GM08714 (cell line): Measurements from ENCODE around the gene TPPP.

Source experiments
- H3K4me3 ChIP-seq: fragments of 200-500 bp; sonication (Bioruptor generic); 2 replicates; pipeline ENCODE4 v1.5.1; 2014; ENCODE audit warnings: mild to moderate bottlenecking, low read length, inconsistent platforms
- ZNF274 ChIP-seq: IDR thresholded peaks from 2 replicates; pipeline ENCODE4 v1.6.1; 2012; ENCODE audit warnings: mild to moderate bottlenecking, low read depth, low read length

TPPP gene

DNA sequence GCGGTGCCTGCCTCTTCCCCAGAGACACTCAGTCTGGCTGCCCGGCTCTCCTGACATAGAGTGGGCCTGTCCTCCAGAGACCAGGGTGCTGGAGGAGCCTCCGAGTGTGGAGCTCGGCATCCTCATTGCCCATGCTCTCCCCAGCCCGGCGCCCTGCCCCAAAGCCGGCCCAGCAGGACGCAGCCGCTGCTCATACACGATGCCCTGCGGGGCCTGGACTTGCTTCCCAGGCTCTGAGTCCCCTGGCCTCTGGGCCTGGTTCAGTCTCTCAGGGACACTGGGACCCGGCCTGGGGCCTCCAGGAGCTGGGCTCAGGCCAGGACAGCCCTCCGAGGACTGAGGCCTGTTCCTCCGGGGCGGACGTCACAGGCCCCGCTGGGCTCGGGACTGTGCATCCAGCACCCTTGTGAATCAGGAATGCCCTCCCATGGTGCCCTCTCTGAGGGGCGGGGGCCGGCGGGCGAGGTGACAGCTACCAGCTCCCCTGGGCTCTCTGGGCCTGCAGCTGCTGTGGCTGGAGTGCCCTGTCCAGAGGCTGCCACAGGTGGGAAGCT is 23.2 kb downstream of the TPPP start:
- TF ChIP-seq ZNF274: no peak
- no peak overlapping the region for H3K4me3 ChIP-seq

DNA sequence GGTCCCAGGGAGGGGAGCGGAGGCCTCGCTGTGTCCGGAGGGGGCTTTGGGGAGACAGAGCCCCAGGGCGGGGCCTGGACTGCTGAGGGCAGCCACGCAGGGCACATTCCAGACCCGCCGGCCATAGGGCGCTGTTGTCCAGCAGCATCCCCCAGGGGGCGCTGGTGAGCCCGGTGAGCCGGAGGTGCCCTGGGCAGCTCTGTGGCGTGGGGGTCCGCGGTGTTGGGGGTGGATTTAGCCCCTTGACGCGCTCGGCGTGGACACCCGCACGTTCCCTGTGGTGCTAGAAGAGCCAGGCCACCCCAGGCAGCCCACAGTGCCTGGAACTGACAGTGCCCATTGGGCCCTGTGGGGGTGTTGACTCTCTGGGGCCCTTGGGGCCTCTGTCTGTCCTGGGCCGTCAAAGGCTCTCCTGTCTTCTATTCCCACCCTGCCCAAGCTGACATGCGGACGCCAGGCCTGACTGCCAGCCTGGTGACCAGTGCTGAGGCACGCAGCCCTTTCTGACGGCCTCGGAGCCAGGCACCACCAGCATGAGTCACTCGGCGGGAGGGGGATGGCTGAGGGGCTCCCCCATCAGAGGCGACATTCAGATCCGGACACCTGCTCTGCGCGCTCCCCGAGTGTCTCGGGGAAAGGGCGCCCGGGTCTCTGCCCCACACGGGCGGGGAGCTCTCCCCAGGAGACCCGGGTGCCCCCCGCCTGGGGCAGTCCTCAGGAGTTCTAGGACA is 23.9 kb downstream of the TPPP start:
- H3K4me3 ChIP-seq: no peak overlapping the region
- no peak for TF ChIP-seq ZNF274

DNA sequence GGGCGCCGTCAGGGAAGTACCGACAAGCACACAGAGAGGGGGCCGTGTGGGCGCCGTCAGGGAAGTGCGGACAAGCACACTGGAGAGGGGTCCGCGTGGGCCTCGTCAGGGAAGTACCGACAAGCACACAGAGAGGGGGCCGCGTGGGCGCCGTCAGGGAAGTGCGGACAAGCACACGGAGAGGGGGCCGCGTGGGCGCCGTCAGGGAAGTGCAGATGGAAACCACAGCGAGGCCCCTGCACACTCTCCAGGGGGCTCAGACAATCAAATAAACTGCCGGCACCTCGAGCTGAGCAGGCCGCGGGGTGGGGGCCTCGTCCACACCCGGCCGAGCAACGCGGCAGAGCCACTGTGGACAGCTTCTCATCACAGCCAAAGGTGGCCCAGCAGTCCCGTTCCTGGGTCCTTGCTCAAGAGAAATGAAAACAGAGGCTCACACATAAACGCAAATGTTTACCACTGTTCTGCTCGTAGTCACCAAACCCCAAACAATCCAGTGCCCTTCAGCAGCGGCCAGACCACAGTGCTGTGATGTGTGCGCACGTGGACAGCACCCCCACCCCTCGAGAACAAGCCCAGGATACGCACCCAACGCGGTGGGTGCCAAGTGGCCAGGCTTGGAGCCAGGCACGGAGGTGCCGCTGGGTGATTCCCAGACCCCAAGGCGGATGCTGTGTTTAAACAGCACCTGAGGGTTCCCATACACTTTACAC is 24.7 kb downstream of the TPPP start:
- TF ChIP-seq ZNF274: no peak
- H3K4me3 ChIP-seq: no peak overlapping the region

DNA sequence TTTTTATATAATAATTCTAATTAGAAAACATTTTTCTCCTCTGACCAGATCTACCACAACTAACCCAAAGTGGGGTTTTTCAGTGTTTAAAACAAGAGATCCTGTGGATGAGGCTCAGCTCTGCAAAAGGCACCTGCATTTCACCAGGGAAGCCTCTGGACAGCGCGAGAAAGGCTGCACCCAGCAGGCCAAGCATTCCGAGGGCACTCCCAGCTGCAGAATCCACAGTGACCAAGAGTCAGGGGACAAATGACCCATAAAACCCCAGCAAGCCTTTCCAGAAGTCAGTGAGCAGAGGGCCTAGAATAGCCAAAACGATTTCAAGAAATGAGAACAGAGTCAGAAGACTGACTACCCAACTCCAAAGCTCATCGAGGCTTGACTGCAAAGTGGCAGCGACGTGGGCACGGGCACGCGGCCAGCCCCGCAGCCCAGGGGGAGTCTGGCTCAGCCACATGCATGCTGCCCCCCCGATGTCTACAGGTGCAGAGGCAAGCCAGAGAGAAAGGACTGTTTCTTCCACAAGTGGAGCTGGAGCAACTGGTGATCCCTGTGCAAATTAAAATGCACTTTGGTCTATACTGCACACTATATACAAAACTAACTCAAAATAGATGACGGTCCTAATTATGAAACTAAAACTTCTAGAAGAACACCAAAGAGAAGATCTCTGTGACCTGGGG is 26.2 kb downstream of the TPPP start:
- H3K4me3 ChIP-seq: no peak overlapping the region
- no peak for TF ChIP-seq ZNF274

DNA sequence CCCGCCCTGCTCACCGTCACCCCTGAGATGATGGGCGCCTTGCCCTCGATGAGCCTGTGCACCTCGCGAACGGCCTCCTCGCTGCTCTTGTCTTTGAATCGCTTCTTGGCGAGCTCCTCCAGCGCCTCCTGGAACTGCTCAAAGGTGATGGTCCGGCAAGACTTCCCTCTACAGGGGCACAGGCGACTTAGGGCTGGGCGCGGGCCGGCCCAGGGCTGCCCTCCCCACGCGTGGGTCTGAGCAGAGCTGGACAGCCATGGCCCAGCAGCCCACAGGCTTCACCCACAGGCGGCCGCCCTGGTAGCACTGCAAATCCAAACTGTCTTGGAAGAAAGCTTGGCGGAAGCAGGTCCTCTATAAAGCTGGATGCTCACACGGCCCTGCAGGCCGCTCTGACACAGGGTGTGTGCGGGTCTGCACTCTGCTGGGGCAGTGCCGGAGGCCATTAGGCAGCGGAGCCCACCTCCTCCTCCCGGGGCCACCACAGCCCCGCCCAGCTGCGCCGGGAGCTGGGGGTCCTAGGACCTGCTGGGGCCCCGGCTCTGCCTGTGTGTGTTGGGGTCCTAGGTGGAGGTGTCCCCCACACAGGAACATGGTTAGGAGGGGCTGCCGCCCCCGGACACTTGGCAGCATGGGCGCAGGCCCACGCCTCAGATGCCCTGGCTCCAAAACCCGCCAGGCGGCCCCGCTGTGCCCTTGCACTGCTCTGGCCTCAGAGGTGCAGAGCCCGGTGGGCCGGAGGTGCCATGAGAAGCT is 27.0 kb downstream of the TPPP start:
- H3K4me3 ChIP-seq: no peak overlapping the region
- no peak for TF ChIP-seq ZNF274

DNA sequence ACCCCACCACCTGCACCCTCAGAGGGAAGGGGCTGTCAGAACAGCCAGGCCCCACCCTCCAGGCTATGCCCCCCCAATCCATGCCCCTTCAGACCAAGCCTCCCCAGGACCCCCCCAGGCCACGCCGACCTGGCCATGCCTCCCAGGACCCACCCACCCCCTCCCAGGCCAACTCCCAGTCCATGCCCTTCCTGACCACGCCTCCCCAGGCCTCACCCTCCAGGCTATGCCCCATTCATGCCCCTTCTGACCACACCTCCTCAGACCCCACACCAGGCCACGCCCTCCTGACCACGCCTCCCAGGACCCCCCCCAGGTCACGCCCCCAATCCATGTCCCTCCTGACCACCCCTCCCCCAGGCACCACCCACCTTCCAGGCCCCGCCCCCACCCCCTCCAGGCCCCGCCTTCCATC is 27.6 kb downstream of the TPPP start:
- no peak for TF ChIP-seq ZNF274
- no peak overlapping the region for H3K4me3 ChIP-seq

DNA sequence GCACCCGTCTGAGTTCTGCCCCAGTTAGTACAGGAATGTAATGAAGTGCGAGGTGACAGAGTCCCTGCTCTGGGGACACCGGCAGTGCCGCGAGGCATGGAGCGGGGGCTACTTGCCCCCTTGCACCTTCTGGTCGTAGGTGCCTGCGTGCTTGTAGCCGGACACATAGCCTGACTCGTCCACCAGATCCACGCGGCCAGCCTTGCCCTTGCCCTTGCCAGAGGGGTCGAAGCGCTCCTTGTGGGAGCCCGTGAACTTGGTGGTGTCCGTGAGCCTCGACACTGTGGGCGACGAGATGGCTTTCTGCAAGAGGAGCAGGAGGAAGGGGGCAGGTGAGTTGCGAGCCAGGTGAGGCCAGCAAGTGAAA is 28.2 kb downstream of the TPPP start:
- no peak overlapping the region for H3K4me3 ChIP-seq
- no peak for TF ChIP-seq ZNF274

DNA sequence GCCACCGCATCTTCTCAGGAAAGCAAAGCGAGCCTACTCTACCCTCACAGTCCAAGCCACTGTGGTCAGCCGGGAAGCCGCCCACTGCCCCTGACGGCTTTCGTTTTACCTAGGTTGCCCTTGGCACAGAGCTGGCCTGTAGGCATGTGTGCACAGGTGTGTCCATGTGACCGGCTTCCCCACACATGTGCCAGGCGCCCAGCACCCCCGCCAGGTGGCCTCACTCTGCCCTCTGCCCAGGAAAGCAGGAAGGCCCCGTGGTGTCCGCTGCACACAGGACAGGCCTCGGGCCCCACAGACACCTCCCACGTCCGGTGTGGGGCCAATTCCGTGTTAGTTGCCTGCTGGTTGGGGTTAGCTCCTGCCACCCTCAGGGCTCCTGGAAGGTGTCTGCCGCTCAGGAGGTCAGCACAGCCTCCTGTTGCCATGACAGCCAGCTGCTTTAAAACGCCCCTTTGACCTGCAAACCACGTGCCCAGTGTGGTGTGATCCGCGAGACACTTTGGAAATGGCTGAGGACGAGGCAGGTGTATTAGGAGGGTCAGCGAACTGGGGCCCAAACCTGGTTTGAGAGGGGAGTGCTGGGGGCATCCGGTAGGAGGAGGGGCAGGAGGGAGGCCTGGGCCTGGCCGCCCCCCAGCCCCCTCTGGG is 28.7 kb downstream of the TPPP start:
- no peak overlapping the region for H3K4me3 ChIP-seq
- no peak for TF ChIP-seq ZNF274

DNA sequence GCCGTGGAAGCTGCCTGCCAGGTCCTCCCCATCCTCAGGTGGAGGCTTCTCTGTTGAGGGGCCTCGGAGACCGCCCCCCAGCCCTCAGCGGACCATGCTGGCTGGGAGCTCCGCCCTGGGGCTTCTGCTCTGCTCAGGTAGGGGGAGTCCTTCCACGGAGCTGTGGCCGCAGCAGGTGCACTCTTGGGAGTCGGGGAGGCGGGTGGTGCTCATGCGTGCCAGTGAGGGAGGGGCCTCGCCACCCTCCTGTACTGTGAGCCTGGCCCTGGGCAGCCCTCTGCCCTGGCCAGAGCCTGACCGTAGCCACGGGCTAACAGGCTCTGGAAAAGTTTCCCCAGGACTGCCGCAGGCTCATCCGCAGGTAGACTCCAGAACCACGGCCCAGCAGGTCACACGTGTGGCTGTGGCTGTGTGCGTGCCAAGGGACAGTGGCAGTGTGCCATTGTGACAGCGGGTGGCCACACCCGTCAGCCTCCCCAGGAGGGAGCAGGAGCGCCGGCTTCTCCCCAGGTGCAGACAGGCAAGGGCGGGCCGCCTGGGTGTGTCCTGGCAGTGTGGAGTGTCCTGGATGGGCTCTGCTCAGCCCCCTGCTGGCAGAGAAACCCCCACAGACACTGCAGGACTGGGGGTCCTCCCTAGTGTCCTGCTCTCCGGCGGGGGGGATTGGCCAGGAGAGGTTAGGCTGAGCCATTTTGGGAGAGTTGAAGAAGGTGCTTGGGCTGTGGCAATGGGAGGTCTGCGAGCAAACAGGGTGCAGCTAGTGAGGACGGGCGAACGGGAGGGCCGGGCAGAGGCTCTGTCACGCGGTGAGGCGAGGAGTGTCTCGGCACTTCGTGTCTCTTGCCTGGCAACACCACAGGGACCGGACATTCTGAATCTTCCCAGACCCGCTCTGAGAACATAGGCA is 29.5 kb downstream of the TPPP start:
- H3K4me3 ChIP-seq: no peak overlapping the region
- no peak for TF ChIP-seq ZNF274

DNA sequence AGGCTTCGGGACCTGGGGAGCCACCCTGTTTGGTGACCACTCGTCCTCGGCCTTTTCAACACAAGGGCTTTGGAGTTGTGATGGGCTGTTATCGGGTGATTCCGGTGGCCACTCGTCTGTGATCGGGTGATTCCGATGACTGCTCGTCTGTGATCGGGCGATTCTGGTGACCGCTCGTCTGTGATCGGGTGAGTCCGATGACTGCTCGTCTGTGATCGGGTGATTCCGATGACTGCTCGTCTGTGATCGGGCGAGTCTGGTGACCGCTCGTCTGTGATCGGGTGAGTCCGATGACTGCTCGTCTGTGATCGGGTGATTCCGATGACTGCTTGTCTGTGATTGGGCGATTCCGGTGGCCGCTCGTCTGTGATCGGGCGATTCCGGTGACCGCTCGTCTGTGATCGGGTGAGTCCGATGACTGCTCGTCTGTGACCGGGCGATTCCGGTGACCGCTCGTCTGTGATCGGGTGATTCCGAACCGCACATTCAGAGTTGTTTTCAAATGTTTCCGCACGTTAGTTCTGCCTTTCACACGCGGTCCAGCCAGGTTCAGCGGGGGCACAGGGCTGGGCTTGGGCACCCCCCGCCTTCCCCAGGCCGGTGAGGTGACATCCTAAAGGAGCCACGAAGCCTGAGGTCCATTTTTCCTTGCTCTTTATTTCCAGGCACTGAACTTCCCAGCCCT is 30.3 kb downstream of the TPPP start:
- no peak for TF ChIP-seq ZNF274
- no peak overlapping the region for H3K4me3 ChIP-seq

DNA sequence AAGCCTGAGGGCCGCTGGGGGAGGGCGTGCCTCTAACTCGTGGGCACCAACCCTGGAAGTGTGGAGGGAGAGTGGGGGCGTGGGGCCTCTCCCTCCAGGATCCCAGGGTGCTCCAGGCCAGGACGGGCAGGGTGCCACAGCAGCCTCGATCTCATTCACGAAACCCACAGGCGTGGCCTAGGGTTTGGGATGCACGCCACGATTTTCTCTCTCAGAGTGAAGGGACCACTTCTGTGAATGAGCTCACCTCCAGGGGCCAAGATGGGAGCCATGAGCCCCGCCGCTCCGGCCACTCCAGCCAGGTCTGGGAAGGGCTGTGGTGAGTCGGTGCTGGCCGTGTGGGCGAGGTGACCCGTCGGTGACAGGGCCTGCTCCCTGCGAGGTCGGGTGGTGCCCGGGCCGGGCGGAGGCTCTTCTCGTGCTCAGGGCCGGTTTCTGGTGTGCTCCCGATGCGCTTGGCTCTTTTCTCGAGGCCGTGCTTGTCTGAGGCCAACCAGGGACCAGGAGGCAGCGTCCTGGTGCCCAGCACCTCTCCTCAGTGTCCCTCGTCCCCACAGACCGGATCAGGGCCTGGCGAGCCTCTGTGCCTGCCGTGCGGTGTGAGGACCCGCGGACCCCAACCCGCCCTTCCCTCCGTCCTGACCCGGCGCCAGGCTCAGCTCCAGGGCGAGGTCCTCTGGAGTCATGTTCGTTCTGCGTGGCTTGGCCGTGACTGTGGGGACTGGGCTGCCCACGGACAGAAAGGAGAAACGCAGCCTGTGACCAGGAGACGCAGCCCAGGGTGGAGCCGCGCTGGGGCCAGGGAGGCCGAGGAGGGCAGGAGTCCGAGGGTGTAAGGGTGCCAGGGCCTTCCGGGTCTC is 31.0 kb downstream of the TPPP start:
- no peak overlapping the region for H3K4me3 ChIP-seq
- TF ChIP-seq ZNF274: no peak
